HepG2 (cell line): ENCODE measurements around the gene GNL3. TPM values are rescaled to one million over a fixed set of nuclear protein-coding genes. Genes with fewer than 3 reads are reported as not detected.

Experiments used
- ATAC-seq: fragments of 200-7000 bp; cut with Tn5 transposase; 3 replicates; pipeline ENCODE4 v1.9.1; 2020; ENCODE audit warnings: mild to moderate bottlenecking, moderate library complexity
- BruUV-seq: library from RNA; stranded (reverse); fragments of 400-500 nt; replicated peaks from 2 replicates; lab custom pipeline; 2021; lab: Mats Ljungman, UMichigan
- CTCF ChIA-PET: fragments of 300-600 bp; formaldehyde crosslinking; extraction: SDS; loops from one replicate; lab custom pipeline; 2021; ENCODE audit warnings: low total read pairs, inconsistent platforms, low intra/inter-chr PET ratio; lab: Yijun Ruan, JAX
- POLR2A ChIA-PET: fragments of 350-600 bp; sonication (Branson Sonifier 250); formaldehyde crosslinking; loops from one replicate; lab custom pipeline; 2020; ENCODE audit warnings: antibody characterized with exemption, inconsistent platforms; lab: Yijun Ruan, JAX
- DNase-seq: peaks from one replicate; pipeline ENCODE4 v3.0.0-alpha.2; 2015; ENCODE audit warnings: low spot score
- FAIRE-seq: peaks from 3 replicates; lab custom pipeline; 2011; peaks lifted over from hg19 to GRCh38; lab: Jason Lieb, UNC
- H2AFZ ChIP-seq: one replicate; pipeline ENCODE4 v1.6.1; 2011; ENCODE audit warnings: low read length, inconsistent platforms
- H3K27ac ChIP-seq: fragments of 300-600 bp; 3 replicates; pipeline ENCODE4 v1.8.0; 2011; ENCODE audit warnings: mixed run types, mild to moderate bottlenecking, mixed read lengths, low read length, inconsistent platforms; ENCODE audit not compliant: insufficient read depth; ENCODE audit errors: extremely low read length
- H3K27me3 ChIP-seq, 2 experiments: fragments of 200-600 bp in 1 of 2; 2 replicates in 1 of 2; 3 replicates in 1 of 2; pipeline versions ENCODE4 v1.6.0 to v1.8.0; 2011; ENCODE audit warnings: low read length in 2 of 2, mild to moderate bottlenecking in 2 of 2, moderate library complexity in 2 of 2, inconsistent platforms in 1 of 2; ENCODE audit not compliant: insufficient read depth in 2 of 2, control insufficient read depth in 1 of 2
- H3K36me3 ChIP-seq, 2 experiments: fragments of 200-600 bp in 1 of 2; replicated peaks in 1 of 2; 2 replicates in 1 of 2; 3 replicates in 1 of 2; pipeline versions ENCODE4 v1.5.1 to v1.8.0; 2011; ENCODE audit warnings: low read length in 2 of 2, inconsistent platforms in 1 of 2; ENCODE audit not compliant: insufficient read depth in 2 of 2, control insufficient read depth in 1 of 2
- H3K4me1 ChIP-seq: 2 replicates; pipeline ENCODE4 v1.5.1; 2012; ENCODE audit warnings: low read length, inconsistent platforms; ENCODE audit not compliant: insufficient read depth
- H3K4me2 ChIP-seq: 2 replicates; pipeline ENCODE4 v1.6.0; 2011; ENCODE audit warnings: low read depth, low read length, inconsistent platforms
- H3K4me3 ChIP-seq, 3 experiments: fragments of 200-600 bp in 1 of 3; sonication (generic), shearing (Covaris generic) in 1 of 3; replicated peaks in 1 of 3; 2 replicates each; pipeline ENCODE4 v1.5.1; 2011 to 2016; ENCODE audit warnings: low read length in 3 of 3, inconsistent platforms in 2 of 3, low read depth in 2 of 3, mild to moderate bottlenecking in 2 of 3, control low read depth in 1 of 3, mixed read lengths in 1 of 3; ENCODE audit not compliant: insufficient read depth in 1 of 3
- H3K79me2 ChIP-seq: one replicate; pipeline ENCODE4 v1.6.1; 2011; ENCODE audit warnings: low read length, inconsistent platforms; ENCODE audit not compliant: insufficient read depth
- H3K9ac ChIP-seq: 2 replicates; pipeline ENCODE4 v1.6.0; 2011; ENCODE audit warnings: mild to moderate bottlenecking, low read depth, low read length, inconsistent platforms; ENCODE audit not compliant: insufficient read depth
- H3K9me3 ChIP-seq: 2 replicates; pipeline ENCODE4 v1.5.1; 2012; ENCODE audit warnings: mild to moderate bottlenecking, low read length
- H4K20me1 ChIP-seq: 2 replicates; pipeline ENCODE4 v1.6.0; 2011; ENCODE audit warnings: inconsistent platforms, mild to moderate bottlenecking, low read length, moderate library complexity; ENCODE audit not compliant: insufficient read depth
- MTA1 ChIP-seq: sonication (generic); formaldehyde crosslinking; IDR thresholded peaks from 2 replicates; pipeline ENCODE4 v1.4.0; 2020; ENCODE audit warnings: missing genetic modification reagents, mild to moderate bottlenecking, borderline replicate concordance
- RBM22 ChIP-seq: fragments of 200-400 bp; formaldehyde crosslinking; optimal IDR thresholded peaks from 2 replicates; pipeline ENCODE3; 2017; ENCODE audit warnings: mild to moderate bottlenecking, low read length, moderate library complexity
- SSRP1 ChIP-seq: IDR thresholded peaks from 2 replicates; pipeline ENCODE4 v1.6.1; 2016; ENCODE audit warnings: control low read depth
- ZNF670 ChIP-seq: sonication (generic); formaldehyde crosslinking; IDR thresholded peaks from 2 replicates; pipeline ENCODE4 v1.8.0; 2022; ENCODE audit warnings: mild to moderate bottlenecking, missing genetic modification reagents, borderline replicate concordance
- ZNF792 ChIP-seq: IDR thresholded peaks from 2 replicates; pipeline ENCODE4 v1.6.1; 2016
- WGBS: methylation state at CpG from one replicate; pipeline ENCODE4 v1.1.6; 2017; ENCODE audit warnings: low lambda C conversion rate; 5-methylcytosine and 5-hydroxymethylcytosine counted together
- in situ Hi-C: cut with HindIII; loops from 2 replicates; pipeline ENCODE4 v1.10.0; 2017; ENCODE audit warnings: low pct_unique_long_range_greater_than_20kb; ENCODE audit not compliant: extremely low pct_ligation_motif_present
- intact Hi-C: fragments of 100-400 bp; cut with micrococcal nuclease; formaldehyde crosslinking; loops from one replicate; pipeline ENCODE4 v1.10.0; 2022; ENCODE audit not compliant: unreplicated experiment
- polyA plus RNA-seq, 8 experiments: library from polyadenylated mRNA; depleted of rRNA in 3 of 8; stranded (reverse) in 7 of 8; unstranded in 1 of 8; fragments of >200 nt; fragmentation: Illumina TruSeq in 4 of 8; extraction: Trizol in 4 of 8; gene quantifications; 2 replicates each; pipeline versions ENCODE4 v1.2.1 to v1.2.3, GENCODE V29; 2011 to 2016; ENCODE audit warnings: low read depth in 4 of 8, missing spikeins in 1 of 8, mixed read lengths in 1 of 8; ENCODE audit not compliant: insufficient read depth in 1 of 8
- total RNA-seq, 5 experiments: library from RNA; depleted of rRNA; stranded (reverse); fragments of >200 nt; fragmentation: Illumina TruSeq; extraction: Trizol; gene quantifications; 2 replicates each; pipeline ENCODE4 v1.2.3, GENCODE V29; 2016; ENCODE audit warnings: low read depth in 1 of 5
- TF ChIP-seq, protein P1 (sequence below), 2 experiments: IDR thresholded peaks; 2 replicates each; pipeline ENCODE4 v1.6.1; 2011 to 2012; ENCODE audit warnings: low read length in 2 of 2, borderline replicate concordance in 1 of 2, low read depth in 1 of 2, mild to moderate bottlenecking in 1 of 2, moderate library complexity in 1 of 2

Gene GNL3
- total and polyA plus RNA-seq, 2 of the 13 experiments (the other 11 are each of a cell fraction or from before 2014, with no cell fraction given): 129 to 257 TPM

DNA sequence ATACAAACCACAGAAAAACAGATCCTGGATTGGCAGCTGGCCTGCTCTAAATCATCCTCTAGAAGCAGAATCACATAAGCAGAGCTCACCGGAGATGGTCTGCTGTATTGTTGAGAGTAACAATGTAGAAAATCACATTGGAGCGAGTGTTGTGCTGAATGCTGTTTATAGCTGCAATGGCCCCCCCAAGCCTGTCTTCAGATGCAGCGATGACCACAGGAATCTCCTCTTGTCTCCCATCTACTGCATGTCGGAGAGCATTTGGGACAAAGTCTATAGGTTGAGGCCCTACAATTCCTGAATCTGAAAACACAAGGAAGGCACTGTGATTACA is 11.8 kb downstream of the GNL3 start:
- CTCF ChIA-PET: no interaction called here
- peak; percentile 13; the same call in 2 of the 3 replicates for ATAC-seq

More for the DNA sequence above, 11.8 kb downstream of the GNL3 start:
- in situ Hi-C loops: no loop called here
- Histone ChIP-seq H4K20me1 (peaks cover 3% of the 10 kb centered on the region; the same call in 1 of the 2 replicates), H3K4me2 (no peak overlapping the region), H3K9ac (no peak overlapping the region), H2AFZ (no peak overlapping the region), H3K4me1 (peaks cover 9% of the 10 kb centered on the region), H3K27ac (no peak overlapping the region), H3K4me3 (no peak overlapping the region), H3K79me2 (peaks cover 21% of the 10 kb centered on the region), H3K27me3 (no peaks in the 10 kb centered on the region), H3K36me3 (peaks cover 14 to 56% of the 10 kb centered on the region in 2 experiments), H3K9me3 (no peaks in the 10 kb centered on the region)
- 88% methylated on average over 4 of the region's 4 CpGs for WGBS
- POLR2A ChIA-PET: interaction anchor here (1.4 to 4.5 kb wide), 2 partner anchors 11 to 12 kb away, joined by 4 to 18 read pairs; partner anchors contain the start of genes GNL3 and PBRM1
- no peak for FAIRE-seq
- TF ChIP-seq SSRP1 (CRISPR knock-in tag): no peak
- no peak for TF ChIP-seq ZNF670 (CRISPR knock-in tag)
- TF ChIP-seq MTA1 (CRISPR knock-in tag): no peak
- no peak for TF ChIP-seq ZNF792 (CRISPR knock-in tag)
- TF ChIP-seq, protein P1, sequence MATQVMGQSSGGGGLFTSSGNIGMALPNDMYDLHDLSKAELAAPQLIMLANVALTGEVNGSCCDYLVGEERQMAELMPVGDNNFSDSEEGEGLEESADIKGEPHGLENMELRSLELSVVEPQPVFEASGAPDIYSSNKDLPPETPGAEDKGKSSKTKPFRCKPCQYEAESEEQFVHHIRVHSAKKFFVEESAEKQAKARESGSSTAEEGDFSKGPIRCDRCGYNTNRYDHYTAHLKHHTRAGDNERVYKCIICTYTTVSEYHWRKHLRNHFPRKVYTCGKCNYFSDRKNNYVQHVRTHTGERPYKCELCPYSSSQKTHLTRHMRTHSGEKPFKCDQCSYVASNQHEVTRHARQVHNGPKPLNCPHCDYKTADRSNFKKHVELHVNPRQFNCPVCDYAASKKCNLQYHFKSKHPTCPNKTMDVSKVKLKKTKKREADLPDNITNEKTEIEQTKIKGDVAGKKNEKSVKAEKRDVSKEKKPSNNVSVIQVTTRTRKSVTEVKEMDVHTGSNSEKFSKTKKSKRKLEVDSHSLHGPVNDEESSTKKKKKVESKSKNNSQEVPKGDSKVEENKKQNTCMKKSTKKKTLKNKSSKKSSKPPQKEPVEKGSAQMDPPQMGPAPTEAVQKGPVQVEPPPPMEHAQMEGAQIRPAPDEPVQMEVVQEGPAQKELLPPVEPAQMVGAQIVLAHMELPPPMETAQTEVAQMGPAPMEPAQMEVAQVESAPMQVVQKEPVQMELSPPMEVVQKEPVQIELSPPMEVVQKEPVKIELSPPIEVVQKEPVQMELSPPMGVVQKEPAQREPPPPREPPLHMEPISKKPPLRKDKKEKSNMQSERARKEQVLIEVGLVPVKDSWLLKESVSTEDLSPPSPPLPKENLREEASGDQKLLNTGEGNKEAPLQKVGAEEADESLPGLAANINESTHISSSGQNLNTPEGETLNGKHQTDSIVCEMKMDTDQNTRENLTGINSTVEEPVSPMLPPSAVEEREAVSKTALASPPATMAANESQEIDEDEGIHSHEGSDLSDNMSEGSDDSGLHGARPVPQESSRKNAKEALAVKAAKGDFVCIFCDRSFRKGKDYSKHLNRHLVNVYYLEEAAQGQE (IDR thresholded peaks at IDR 0.05; ENCODE audit: borderline replicate concordance in 1 of 2, low read depth in 1 of 2, low read length in 2 of 2): no peak
- TF ChIP-seq RBM22: peak; percentile 59
- intact Hi-C loops: no loop called here
- BruUV-seq: no TSS peak
- DNase-seq: no peak
